HG03460 (cell line): ENCODE results near the gene APOBEC3G.
"Not testable (repeated sequence)": the region's sequence is repeated elsewhere in the genome, so short reads cannot be mapped to it uniquely, and the experiment has no call there.

Source experiments
- ATAC-seq: cut with Tn5 transposase; IDR thresholded peaks from one replicate; pipeline ENCODE4 v1.9.1; 2021; ENCODE audit not compliant: unreplicated experiment

The APOBEC3G gene

DNA sequence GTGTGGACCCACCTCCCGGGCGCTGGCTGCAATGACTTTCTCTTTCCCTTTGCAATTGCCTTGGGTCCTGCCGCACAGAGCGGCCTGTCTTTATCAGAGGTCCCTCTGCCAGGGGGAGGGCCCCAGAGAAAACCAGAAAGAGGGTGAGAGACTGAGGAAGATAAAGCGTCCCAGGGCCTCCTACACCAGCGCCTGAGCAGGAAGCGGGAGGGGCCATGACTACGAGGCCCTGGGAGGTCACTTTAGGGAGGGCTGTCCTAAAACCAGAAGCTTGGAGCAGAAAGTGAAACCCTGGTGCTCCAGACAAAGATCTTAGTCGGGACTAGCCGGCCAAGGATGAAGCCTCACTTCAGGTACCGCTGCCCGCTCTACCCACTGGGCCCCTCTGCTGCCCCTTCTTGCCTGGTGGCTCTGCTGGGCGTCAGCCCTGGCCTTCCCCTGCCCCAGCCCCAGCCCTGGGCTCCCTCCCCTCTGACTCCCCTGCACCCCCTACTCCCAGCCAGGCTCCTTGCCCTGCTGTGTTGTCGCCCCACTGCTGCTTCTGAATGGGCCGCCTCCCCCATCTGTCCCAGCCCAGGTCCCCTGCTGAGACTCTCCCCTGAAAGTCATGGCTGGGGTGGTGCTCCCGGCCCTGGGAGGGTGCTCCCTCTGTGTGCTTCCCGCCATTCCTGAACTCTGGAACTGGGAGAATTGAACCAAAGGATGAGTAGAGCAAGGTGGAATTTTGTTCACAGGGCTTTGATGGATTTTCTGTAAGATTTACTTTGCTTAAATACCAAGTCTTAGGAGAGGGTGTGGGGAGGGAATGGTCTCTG, at the start of gene APOBEC3G:
TSS of gene APOBEC3G (plus strand) at position 250 of the 815 bp plus-strand sequence. CDS start at position 337, 87 bp downstream.
- ATAC-seq, result peak; percentile 75

DNA sequence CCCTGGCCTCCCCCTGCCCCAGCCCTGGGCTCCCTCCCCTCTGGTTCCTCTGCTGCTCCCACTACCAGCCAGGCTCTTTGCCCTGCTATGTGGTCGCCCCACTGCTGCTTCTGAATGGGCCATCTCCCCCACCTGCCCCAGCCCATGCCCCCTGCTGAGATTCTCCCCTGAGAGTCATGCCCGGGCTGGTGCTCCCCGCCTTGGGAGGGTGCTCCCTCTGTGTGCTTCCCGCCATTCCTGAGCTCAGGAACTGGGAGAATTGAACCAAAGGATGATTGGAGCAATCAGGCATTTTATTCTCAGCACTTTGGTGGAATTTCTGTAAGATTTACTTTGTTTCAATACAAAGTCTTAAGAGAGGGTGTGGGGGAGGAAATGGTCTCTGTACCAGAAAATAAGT, 49.4 kb upstream of the APOBEC3G start:
- no peak for ATAC-seq

DNA sequence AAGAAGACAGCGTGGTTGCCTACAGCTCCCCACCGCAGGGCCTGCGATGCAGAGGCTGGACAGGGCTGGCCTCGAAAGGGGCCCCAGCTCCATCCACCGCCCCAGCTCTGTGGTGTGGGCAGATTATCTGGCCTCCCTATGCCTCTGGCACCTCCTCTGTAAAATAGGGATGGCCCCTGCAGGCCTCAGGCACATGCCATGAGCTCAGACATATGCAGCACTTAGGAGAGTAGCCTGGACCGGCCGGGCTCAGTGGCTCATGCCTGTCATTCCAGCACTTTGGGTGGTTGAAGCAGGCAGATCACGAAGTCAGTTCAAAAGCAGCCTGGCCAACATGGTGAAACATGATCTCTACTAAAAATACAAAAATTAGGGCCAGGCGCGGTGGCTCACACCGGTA, 48.8 kb upstream of the APOBEC3G start:
- ATAC-seq, result no peak

DNA sequence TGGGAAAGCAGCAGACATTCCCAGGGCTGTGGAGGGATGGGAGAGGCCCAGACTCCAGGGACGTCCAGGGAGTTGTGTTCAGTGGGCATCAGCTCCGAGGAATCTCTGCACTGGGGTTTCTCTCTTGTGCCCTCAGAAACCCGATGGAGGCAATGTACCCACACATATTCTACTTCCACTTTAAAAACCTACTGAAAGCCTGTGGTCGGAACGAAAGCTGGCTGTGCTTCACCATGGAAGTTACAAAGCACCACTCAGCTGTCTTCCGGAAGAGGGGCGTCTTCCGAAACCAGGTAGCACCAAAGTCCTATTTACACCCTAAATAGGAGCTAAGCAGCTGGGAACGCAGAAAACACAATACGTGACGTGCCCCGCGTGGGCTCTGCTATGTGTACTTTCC, 47.8 kb upstream of the APOBEC3G start:
- no peak for ATAC-seq

DNA sequence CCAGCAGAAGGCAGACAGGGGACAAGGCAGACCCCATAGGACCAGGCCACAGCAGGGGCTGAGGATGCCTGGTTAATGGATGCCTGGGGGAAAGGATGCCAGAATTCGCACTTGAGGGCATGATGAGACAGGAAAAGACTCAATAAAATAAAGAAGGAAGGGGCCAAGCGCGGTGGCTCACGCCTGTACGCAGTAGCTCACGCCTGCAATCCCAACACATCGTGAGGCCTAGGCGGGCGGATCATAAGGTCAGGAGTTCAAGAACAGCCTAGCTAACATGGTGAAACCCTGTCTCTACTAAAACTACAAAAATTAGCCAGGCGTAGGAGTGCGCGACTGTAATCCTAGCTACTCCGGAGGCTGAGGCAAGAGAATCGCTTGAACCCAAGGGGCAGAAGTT, 46.4 kb upstream of the APOBEC3G start:
- ATAC-seq, result no peak

DNA sequence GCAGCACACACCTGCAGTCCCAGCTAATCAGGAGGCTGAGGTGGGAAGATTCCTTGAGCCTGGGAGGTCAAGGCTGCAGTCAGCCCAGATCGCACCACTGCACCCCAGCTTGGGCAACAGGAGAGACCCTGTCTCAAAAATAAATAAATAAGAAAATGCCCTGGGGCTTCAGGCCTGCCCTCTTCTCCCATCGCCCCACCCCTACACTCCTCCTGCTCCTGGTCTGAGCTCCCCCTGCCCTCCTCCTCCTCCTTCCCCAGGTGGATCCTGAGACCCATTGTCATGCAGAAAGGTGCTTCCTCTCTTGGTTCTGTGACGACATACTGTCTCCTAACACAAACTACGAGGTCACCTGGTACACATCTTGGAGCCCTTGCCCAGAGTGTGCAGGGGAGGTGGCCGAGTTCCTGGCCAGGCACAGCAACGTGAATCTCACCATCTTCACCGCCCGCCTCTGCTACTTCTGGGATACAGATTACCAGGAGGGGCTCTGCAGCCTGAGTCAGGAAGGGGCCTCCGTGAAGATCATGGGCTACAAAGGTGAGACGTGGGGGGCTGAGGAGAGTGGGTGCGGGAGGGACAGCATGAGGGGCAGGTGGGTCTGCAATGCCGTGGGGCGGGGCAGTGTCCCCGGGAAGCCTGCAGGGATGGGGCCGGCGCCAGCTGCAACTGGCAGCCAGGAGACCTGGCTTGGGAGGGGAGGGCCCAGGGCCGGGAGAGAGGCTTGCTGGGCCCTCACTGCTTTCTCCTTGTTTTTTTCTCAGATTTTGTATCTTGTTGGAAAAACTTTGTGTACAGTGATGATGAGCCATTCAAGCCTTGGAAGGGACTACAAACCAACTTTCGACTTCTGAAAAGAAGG, 45.4 kb upstream of the APOBEC3G start:
- ATAC-seq, result not testable (repeated sequence)

DNA sequence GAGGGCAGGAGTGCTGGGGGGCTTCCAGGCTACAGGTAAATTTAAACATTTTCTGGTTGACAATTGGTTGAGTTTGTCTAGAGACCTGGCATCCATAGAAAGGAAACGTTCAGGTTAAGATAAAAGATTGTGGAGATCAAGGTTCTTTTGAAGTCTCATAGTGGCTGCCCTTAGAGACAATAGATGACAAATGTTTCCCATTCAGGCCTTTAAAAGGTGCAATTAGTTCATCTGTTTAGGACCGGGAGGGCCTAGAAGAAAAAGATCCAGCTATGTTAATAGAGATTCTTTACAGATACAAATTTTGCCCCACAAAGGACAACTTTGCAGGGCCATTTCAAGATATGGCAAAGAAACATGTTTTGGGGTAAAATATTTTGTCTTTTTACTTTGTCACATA, 40.0 kb upstream of the APOBEC3G start:
- not testable (repeated sequence) for ATAC-seq

DNA sequence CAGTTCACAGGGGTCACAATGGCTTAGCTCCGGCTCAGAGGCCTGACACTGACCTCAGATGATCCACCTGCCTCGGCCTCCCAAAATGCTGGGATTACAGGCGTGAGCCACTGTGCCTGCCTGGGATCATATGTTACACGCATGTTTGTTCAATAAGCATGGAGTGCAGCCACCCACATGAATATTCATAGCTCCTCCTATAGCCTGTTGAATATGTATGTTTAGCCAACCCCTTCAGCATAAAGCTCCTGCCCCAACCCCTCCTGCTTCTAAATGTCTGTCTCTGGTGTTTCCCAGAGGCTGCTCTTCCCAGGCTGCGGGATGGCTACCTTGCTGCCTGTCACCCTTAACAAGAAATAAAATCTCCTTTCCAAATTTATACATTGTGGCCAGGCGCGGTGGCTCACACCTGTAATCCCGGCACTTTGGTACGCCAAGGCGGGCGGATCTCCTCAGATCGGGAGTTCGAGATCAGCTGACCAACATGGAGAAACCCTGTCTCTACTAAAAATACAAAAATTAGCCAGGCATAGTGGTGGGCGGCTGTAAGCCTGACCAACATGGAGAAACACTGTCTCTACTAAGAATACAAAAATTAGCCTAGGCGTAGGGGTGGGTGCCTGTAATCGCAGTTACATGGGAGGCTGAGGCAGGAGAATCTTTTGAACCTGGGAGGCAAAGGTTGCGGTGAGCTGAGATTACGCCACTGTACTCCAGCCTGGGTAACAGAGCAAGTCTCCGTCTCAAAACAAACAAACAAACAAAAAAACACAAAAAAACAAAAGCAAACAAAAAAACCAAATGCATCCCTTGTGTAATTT, 37.6 kb upstream of the APOBEC3G start:
- no peak for ATAC-seq

DNA sequence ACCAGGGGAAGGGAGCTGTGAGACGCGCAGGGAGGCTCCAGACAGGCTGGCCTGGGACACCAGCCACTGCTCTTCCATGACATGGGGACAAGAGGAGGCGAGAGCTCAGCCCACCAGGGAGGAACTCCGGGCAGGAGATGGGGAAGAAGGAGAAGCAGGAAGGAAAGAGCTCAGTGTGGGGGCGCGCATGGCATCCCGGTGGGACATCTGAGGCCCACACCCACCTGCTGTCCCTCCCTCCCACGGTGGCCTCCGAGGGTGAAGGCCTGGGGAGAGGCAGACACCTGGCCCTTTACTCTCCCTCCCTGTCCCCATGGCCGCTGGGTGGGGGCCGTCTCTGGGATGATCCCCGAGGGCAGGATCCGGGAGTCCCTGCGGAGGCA, 36.9 kb upstream of the APOBEC3G start:
- ATAC-seq, result not testable (repeated sequence)

DNA sequence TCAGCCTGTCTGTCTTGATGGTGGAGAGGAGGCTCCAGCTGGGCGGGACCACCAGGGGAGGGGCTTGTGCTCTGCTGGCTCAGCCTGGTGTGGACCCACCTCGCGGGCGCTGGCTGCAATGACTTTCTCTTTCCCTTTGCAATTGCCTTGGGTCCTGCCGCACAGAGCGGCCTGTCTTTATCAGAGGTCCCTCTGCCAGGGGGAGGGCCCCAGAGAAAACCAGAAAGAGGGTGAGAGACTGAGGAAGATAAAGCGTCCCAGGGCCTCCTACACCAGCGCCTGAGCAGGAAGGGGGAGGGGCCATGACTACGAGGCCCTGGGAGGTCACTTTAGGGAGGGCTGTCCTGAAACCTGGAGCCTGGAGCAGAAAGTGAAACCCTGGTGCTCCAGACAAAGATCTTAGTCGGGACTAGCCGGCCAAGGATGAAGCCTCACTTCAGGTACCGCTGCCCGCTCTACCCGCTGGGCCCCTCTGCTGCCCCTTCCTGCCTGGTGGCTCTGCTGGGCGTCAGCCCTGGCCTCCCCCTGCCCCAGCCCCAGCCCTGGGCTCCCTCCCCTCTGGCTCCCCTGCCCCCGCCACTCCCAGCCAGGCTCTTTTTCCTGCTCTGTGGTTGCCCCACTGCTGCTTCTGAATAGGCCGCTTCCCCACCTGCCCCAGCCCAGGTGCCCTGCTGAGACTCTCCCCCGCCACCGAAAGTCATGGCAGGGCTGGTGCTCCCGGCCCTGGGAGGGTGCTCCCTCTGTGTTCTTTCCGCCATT, 36.4 kb upstream of the APOBEC3G start, which contains the start of gene APOBEC3F:
TSS of gene APOBEC3F (plus strand) at position 327 of the 759 bp plus-strand sequence. CDS start at position 424, 97 bp downstream.
- ATAC-seq, result peak; percentile 81

DNA sequence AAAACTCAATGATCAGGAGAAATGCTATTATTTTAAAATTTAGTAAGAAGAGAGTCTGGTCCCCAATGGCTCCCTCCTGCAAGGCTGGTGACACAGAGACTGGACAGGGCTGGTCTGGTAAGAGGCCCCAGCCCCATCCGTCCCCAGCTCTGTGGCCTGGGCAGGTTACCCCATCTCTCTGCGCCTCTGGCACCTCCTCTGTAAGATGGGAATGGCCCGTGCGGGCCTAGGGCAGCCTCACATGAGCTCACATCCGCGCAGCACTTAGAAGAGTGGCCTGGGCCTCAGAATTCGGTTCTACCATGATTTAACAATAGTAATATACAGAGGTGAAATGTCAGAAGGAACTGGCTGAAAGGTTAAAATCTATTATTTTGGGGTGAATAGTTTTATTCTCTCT, 35.2 kb upstream of the APOBEC3G start:
- ATAC-seq, result no peak

DNA sequence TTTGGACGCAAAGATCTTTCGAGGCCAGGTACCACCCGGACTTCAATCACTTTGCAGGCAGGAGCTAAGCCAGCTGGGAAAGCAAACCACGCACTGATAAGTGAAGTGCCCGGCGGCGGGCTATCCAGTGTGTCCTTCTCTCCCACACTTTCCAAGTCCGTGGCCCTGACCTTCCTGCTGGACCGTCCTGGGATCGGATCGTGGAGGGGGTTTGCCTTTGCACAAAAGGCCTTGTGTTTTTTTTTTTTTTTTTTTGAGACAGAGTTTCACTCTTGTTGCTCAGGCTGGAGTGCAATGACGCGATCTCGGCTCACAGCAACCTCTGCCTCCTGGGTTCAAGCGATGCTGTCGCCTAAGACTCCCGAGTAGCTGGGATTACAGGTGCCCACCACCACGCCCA, 34.0 kb upstream of the APOBEC3G start:
- ATAC-seq, result not testable (repeated sequence)

DNA sequence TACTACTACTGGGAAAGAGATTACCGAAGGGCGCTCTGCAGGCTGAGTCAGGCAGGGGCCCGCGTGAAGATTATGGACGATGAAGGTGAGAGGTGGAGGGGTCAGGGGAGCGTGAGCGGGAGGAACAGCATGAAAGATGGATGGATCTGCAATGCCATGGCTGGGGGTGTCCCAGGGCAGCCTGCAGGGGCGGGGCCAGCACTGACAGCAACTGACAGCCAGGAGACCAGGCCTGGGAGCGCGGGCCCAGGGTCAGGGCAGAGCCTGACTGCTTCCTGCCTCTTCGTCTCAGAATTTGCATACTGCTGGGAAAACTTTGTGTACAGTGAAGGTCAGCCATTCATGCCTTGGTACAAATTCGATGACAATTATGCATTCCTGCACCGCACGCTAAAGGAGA, 31.9 kb upstream of the APOBEC3G start:
- not testable (repeated sequence) for ATAC-seq

DNA sequence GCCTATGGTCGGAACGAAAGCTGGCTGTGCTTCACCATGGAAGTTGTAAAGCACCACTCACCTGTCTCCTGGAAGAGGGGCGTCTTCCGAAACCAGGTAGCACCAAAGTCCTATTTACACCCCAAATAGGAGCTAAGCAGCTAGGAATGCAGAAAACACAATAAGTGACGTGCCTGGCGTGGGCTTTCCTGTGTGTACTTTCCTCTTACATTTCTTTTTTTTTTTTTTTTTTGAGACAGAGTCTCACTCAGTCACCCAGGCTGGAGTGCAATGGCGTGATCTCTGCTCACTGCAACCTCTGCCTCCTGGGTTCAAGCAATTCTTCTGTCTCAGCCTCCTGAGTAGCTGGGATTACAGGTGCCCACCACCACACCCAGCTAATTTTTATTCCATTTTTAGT, 27.6 kb upstream of the APOBEC3G start:
- ATAC-seq, result not testable (repeated sequence)

DNA sequence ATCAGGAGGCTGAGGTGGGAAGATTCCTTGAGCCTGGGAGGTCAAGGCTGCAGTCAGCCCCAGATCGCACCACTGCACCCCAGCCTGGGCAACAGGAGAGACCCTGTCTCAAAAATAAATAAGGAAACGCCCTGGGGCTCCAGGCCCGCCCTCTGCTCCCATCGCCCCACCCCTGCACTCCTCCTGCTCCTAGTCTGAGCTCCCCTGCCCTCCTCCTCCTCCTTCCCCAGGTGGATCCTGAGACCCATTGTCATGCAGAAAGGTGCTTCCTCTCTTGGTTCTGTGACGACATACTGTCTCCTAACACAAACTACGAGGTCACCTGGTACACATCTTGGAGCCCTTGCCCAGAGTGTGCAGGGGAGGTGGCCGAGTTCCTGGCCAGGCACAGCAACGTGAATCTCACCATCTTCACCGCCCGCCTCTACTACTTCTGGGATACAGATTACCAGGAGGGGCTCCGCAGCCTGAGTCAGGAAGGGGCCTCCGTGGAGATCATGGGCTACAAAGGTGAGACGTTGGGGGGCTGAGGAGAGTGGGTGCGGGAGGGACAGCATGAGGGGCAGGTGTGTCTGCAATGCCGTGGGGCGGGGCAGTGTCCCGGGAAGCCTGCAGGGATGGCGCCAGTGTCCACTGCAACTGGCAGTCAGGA, 25.1 kb upstream of the APOBEC3G start:
- not testable (repeated sequence) for ATAC-seq

DNA sequence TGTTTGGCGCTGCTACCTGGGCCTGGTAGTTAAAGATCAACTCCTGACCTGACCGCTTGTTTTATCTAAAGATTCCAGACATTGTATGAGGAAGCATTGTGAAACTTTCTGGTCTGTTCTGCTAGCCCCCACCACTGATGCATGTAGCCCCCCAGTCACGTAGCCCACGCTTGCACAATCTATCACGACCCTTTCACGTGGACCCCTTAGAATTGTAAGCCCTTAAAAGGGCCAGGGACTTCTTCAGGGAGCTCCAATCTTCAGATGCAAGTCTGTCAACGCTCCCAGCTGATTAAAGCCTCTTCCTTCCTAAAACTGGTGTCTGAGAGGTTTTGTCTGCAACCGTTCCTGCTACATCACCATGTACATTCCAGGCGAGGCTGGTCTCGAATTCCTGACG, 21.4 kb upstream of the APOBEC3G start:
- ATAC-seq, result no peak

DNA sequence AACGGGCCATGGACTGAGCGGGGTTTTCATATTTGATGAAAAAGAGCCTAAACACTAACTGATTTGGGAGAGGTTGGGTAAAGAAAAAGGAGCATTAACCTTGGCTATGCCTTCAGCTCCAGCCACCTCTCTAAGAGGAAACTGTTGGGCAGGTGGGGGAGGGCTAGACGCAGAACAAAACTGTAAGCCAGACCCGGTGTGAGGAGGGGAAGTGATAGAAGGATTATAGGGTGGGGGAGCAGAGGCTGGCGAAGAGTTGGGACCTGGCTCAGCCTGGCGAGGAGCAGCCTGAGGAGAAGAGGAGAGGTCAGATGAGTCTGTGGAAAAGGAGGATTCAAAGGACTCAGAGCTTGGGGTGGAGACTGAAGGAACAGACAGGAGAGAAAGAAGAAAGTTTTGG, 15.8 kb upstream of the APOBEC3G start:
- not testable (repeated sequence) for ATAC-seq

DNA sequence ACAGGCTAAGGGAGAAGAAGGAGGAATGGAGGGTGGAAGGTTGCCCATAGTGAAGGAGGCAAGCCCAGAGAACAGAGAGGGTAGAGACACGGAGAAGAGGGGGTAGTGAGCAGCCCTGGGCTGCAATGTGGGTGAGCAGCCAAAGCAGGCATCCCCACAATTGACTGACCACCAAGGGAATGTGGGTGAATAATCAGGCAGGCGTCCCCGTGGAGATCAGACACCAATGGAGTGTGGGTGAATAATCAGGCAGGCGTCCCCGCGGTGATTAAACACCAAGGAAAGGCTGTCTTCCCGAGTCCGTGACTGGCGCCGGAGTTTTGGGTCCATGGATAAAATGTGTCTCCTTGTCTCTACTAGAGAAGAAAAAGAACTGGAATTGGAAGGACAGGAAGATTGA, 15.1 kb upstream of the APOBEC3G start:
- not testable (repeated sequence) for ATAC-seq

DNA sequence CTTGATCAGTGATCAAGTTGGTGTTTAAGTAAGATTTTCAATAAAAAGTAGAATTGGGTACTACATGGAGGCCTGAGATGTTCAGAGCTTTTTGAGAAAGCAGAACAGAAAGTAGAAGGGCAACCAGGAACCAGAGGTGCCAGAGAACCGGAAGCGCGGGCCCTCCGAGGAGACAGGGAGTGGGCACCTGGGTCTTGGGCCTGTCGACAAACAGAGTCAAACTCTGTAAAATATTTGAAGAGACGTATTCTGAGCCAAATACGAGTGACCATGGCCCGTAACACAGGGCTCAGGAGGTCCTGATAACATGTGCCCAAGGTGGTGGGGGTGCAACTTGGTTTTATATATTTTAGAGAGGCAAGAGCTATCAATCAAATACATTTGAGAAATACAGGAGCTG, 13.2 kb upstream of the APOBEC3G start:
- ATAC-seq, result peak; percentile 45
